Fibroblast of lung (primary cell): Measurements from ENCODE around the gene ARHGAP1.

ENCODE experiments used
- EZH2 ChIP-seq: IDR thresholded peaks from 2 replicates; pipeline ENCODE4 v1.5.1; 2012; ENCODE audit warnings: low read length, control low read depth, mild to moderate bottlenecking; ENCODE audit errors: missing control alignments
- TF ChIP-seq, protein P1 (sequence below), 2 donors: IDR thresholded peaks in 1 of 2; conservative IDR thresholded peaks in 1 of 2; 1 replicate in 1 of 2; 2 replicates in 1 of 2; pipeline ENCODE4 v1.5.1; 2011 to 2012; ENCODE audit warnings: low read length in 2 of 2, control low read depth in 1 of 2, inconsistent platforms in 1 of 2, low read depth in 1 of 2, mild to moderate bottlenecking in 1 of 2

DNA sequence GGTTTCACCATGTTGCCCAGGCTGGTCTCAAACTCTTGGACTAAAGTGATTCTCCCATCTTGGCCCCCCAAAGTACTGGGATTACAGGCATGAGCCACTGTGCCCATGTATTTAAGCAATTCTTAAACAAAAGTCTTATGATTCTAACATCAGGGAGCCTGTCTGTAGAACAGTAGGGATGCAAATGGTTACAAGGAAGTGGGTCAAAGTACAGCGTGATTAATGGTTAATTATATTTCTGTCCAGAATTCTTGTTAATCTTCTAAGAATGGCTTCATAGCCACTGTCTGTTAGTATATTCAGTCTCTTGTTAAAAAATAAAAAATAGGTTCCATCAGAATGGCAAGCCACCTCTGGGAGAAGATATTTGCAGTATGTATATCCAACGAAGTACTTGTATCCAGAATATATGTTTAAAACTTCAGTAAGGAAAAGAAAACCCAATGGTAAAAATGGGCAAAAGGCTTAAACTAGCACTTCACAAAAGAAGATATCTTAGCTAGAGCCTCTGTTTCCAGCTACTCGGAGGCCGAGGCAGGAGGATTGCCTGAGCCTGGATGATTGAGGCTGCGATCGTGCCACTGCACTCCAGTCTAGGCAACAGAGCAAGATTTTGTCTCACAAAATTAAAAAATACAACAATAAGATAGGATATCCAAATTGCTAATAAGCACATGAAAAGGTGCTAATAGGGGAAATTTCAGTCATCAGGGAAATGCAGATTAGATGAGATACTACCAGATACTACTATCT is 60.2 kb downstream of the ARHGAP1 start:
- TF ChIP-seq EZH2 = no peak
- TF ChIP-seq, protein P1, sequence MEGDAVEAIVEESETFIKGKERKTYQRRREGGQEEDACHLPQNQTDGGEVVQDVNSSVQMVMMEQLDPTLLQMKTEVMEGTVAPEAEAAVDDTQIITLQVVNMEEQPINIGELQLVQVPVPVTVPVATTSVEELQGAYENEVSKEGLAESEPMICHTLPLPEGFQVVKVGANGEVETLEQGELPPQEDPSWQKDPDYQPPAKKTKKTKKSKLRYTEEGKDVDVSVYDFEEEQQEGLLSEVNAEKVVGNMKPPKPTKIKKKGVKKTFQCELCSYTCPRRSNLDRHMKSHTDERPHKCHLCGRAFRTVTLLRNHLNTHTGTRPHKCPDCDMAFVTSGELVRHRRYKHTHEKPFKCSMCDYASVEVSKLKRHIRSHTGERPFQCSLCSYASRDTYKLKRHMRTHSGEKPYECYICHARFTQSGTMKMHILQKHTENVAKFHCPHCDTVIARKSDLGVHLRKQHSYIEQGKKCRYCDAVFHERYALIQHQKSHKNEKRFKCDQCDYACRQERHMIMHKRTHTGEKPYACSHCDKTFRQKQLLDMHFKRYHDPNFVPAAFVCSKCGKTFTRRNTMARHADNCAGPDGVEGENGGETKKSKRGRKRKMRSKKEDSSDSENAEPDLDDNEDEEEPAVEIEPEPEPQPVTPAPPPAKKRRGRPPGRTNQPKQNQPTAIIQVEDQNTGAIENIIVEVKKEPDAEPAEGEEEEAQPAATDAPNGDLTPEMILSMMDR (conservative IDR thresholded peaks at IDR 0.05 in 1 of 2, IDR thresholded peaks at IDR 0.05 in 1 of 2; ENCODE audit: low read depth in 1 of 2, low read length in 2 of 2) = no peak
